Loucy (cell line): ENCODE measurements around the gene MGAT2.

Experiments
- H2AFZ ChIP-seq: fragments of 200-600 bp; sonication (generic); 2 replicates; pipeline ENCODE4 v1.6.0; 2016; ENCODE audit warnings: antibody characterized with exemption, mild to moderate bottlenecking, low read length, moderate library complexity
- H3F3A ChIP-seq: fragments of 200-600 bp; 2 replicates; pipeline ENCODE4 v1.6.0; 2016; ENCODE audit warnings: antibody characterized with exemption, low read depth, mild to moderate bottlenecking
- H3K27me3 ChIP-seq: fragments of 200-600 bp; sonication (generic); 2 replicates; pipeline ENCODE4 v1.6.1; 2014; ENCODE audit warnings: low read length, mild to moderate bottlenecking; ENCODE audit not compliant: insufficient read depth, poor library complexity, severe bottlenecking
- H3K36me3 ChIP-seq: fragments of 200-600 bp; sonication (generic); 2 replicates; pipeline ENCODE4 v1.6.1; 2016; ENCODE audit warnings: low read length; ENCODE audit not compliant: insufficient read depth
- H3K4me1 ChIP-seq: fragments of 200-600 bp; sonication (generic); 2 replicates; pipeline ENCODE4 v1.5.1; 2014; ENCODE audit warnings: low read length, mild to moderate bottlenecking; ENCODE audit not compliant: insufficient read depth, poor library complexity, severe bottlenecking
- H3K4me2 ChIP-seq: fragments of 200-600 bp; sonication (generic); 2 replicates; pipeline ENCODE4 v1.6.0; 2014; ENCODE audit warnings: antibody characterized with exemption, low read length, low read depth, mild to moderate bottlenecking; ENCODE audit not compliant: poor library complexity, severe bottlenecking
- H3K4me3 ChIP-seq: fragments of 200-600 bp; sonication (generic); 2 replicates; pipeline ENCODE4 v1.5.1; 2014; ENCODE audit warnings: low read length, mild to moderate bottlenecking, mixed read lengths; ENCODE audit not compliant: poor library complexity, severe bottlenecking
- H3K79me2 ChIP-seq: fragments of 200-600 bp; sonication (generic); 2 replicates; pipeline ENCODE4 v1.6.1; 2014; ENCODE audit warnings: low read length; ENCODE audit not compliant: insufficient read depth
- H3K9ac ChIP-seq: fragments of 200-600 bp; sonication (generic); 2 replicates; pipeline ENCODE4 v1.6.0; 2014; ENCODE audit warnings: mild to moderate bottlenecking, low read depth, low read length, moderate library complexity; ENCODE audit not compliant: poor library complexity, severe bottlenecking
- H3K9me2 ChIP-seq: fragments of 200-600 bp; sonication (generic); replicated peaks from 2 replicates; pipeline ENCODE4 v1.6.1; 2016; ENCODE audit warnings: low read depth, low read length, mixed read lengths
- H3K9me3 ChIP-seq: fragments of 200-600 bp; sonication (generic); 2 replicates; pipeline ENCODE4 v1.6.1; 2014; ENCODE audit warnings: mild to moderate bottlenecking, antibody characterized with exemption, low read length, low read depth; ENCODE audit not compliant: insufficient read depth
- H4K20me1 ChIP-seq: fragments of 200-600 bp; sonication (generic); 2 replicates; pipeline ENCODE4 v1.6.0; 2014; ENCODE audit warnings: antibody characterized with exemption, low read length, mild to moderate bottlenecking; ENCODE audit not compliant: insufficient read depth, poor library complexity, severe bottlenecking
- CTCF ChIP-seq: fragments of 200-600 bp; sonication (generic); conservative IDR thresholded peaks from 2 replicates; pipeline ENCODE4 v1.5.1; 2014; ENCODE audit warnings: mild to moderate bottlenecking, antibody characterized with exemption, low read length
- EZH2phosphoT487 ChIP-seq: fragments of 200-600 bp; IDR thresholded peaks from 2 replicates; pipeline ENCODE4 v1.6.1; 2018; ENCODE audit warnings: antibody characterized with exemption, mild to moderate bottlenecking, moderate library complexity, borderline replicate concordance

Gene MGAT2

GRCh38 chr14:49612671-49613070, 7.9 kb upstream of the MGAT2 start:
- peaks cover 12% of the 10 kb centered on the region; the same call in 1 of the 2 replicates for H3F3A ChIP-seq
- peaks cover 24% of the 10 kb centered on the region for H3K36me3 ChIP-seq
- H3K79me2 ChIP-seq: peaks cover 73% of the 10 kb centered on the region
- peaks cover 23% of the 10 kb centered on the region for H4K20me1 ChIP-seq
- no peak for TF ChIP-seq EZH2phosphoT487
- TF ChIP-seq CTCF: no peak
- H3K4me3 ChIP-seq: no peak overlapping the region
- H3K4me1 ChIP-seq: peaks cover 9% of the 10 kb centered on the region
- H3K9ac ChIP-seq: peak overlapping the region; percentile 20
- no peaks in the 10 kb centered on the region for H3K9me2 ChIP-seq
- H3K4me2 ChIP-seq: peak overlapping the region; percentile 32
- no peaks in the 10 kb centered on the region for H3K27me3 ChIP-seq
- H3K9me3 ChIP-seq: no peaks in the 10 kb centered on the region
- no peak overlapping the region for H2AFZ ChIP-seq

GRCh38 chr14:49614196-49614595, 6.4 kb upstream of the MGAT2 start:
- H3K27me3 ChIP-seq: no peaks in the 10 kb centered on the region
- H3K9me3 ChIP-seq: no peaks in the 10 kb centered on the region
- no peak overlapping the region for H2AFZ ChIP-seq
- H3K79me2 ChIP-seq: peaks cover 75% of the 10 kb centered on the region
- H3K4me2 ChIP-seq: no peak overlapping the region
- no peak overlapping the region for H3K9ac ChIP-seq
- no peaks in the 10 kb centered on the region for H3K9me2 ChIP-seq
- H3K4me1 ChIP-seq: peaks cover 16% of the 10 kb centered on the region
- H3K36me3 ChIP-seq: peaks cover 28% of the 10 kb centered on the region; the same call in 1 of the 2 replicates
- H4K20me1 ChIP-seq: peaks cover 32% of the 10 kb centered on the region
- no peak for TF ChIP-seq CTCF
- no peak for TF ChIP-seq EZH2phosphoT487
- H3K4me3 ChIP-seq: no peak overlapping the region
- peaks cover 12% of the 10 kb centered on the region; the same call in 1 of the 2 replicates for H3F3A ChIP-seq

GRCh38 chr14:49615776-49616175, 4.8 kb upstream of the MGAT2 start:
- Histone ChIP-seq H3K9me3 (no peaks in the 10 kb centered on the region), H3K4me3 (no peak overlapping the region), H3F3A (peaks cover 12% of the 10 kb centered on the region; the same call in 1 of the 2 replicates), H3K9me2 (no peaks in the 10 kb centered on the region), H3K4me2 (no peak overlapping the region), H3K79me2 (peaks cover 72% of the 10 kb centered on the region), H3K36me3 (peaks cover 22% of the 10 kb centered on the region; the same call in 1 of the 2 replicates), H4K20me1 (peaks cover 43% of the 10 kb centered on the region), H3K27me3 (no peaks in the 10 kb centered on the region), H2AFZ (no peak overlapping the region), H3K9ac (no peak overlapping the region), H3K4me1 (peaks cover 16% of the 10 kb centered on the region)
- TF ChIP-seq CTCF: no peak
- no peak for TF ChIP-seq EZH2phosphoT487
